Measurements from ENCODE around the gene ZBTB40.

The ZBTB40 gene

DNA sequence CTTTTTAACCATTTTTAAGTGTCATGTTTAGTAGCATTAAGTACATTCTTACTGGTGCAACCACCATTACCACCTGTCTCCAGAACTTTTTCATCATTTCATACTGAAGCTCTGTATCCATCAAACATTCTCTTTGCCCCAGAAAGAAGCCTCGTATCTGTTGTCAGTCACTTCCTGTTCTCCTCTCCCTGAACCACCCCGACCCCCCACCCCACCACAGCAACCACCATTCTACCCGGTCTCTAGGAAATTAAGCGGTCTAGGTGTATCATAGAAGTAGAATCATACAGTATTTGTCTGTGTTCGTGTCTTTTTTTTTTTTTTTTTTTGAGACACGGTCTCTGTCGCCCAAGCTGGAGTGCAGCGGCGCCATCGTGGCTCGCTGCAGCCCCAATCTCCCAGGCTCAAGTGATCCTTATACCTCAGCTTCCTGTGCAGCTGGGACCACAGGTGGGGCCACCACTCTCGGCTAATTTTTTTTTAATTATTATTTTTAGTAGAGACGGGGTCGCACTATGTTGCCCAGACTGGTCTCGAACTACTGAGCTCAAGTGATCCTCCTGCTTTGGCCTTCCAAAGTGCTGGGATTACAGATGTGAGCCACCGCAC lies 88.0 kb downstream of the ZBTB40 start (continued):
- TF ChIP-seq HIC1 (tag by site-specific recombination; IDR thresholded peaks at IDR 0.05) = no peak
- TF ChIP-seq ZNF37A (tag by site-specific recombination; IDR thresholded peaks at IDR 0.05) = no peak
- no peak for TF ChIP-seq ZNF658 (tag by site-specific recombination; IDR thresholded peaks at IDR 0.05)
- TF ChIP-seq FEZF1 (tag by site-specific recombination; IDR thresholded peaks at IDR 0.05) = no peak
- TF ChIP-seq ZNF670 (tag by site-specific recombination; IDR thresholded peaks at IDR 0.05; ENCODE audit: low read depth) = no peak
- no peak for TF ChIP-seq ZNF266 (tag by site-specific recombination; IDR thresholded peaks at IDR 0.05; ENCODE audit: low read depth)
- TF ChIP-seq SETDB1 (IDR thresholded peaks at IDR 0.05; ENCODE audit: insufficient read length, low read length) = no peak

DNA sequence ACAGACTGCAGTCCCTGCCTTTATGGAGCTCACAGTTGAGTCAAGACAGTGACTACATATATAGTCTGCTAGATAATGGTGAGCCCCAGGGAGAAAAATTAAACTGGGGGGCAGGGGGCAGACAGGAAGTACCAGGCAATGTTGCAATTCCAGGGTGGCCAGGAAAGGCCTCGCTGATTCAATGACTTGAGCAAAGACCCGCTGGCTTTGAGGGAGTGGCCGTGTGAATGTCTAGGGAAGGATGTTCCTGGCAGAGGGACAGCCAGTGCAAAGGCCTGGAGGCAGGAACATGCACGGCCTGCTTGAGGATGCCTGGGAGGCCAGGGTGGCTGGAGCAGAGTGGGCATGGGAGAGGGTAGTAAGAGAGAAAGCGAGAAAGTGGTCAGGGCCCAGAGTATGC lies 88.7 kb downstream of the ZBTB40 start:
- H3K4me1 ChIP-seq (ENCODE audit: control insufficient read depth, insufficient read depth, low read length) = no peaks in the 10 kb centered on the region
- ChIA-PET CTCF (no interaction called here), POLR2A (no interaction called here)
- TF ChIP-seq ZNF623 (tag by site-specific recombination; IDR thresholded peaks at IDR 0.05) (peak; percentile 34), GLI2 (tag by site-specific recombination; IDR thresholded peaks at IDR 0.05; ENCODE audit: borderline replicate concordance, low read depth) (no peak)
- H3K9me3 ChIP-seq (ENCODE audit: control insufficient read depth, insufficient read depth, low read depth, low read length) = no peaks in the 10 kb centered on the region
- no peaks in the 10 kb centered on the region for H3K36me3 ChIP-seq (ENCODE audit: control insufficient read depth in 2 of 2, insufficient read depth in 1 of 2, low read length in 2 of 2)
- no peak overlapping the region for H3K4me3 ChIP-seq (ENCODE audit: low read depth, low read length)
- H3K27ac ChIP-seq (ENCODE audit: extremely low read depth, low read depth, low read length) = no peak overlapping the region

- POLR2A ChIA-PET = no interaction called here
- H3K4me1 ChIP-seq (ENCODE audit: control insufficient read depth, insufficient read depth, low read length) = no peaks in the 10 kb centered on the region
- CTCF ChIA-PET = interaction anchor here (0.5 kb wide), 1 partner anchor 1311 kb away, joined by 3 read pairs; no protein-coding TSS in a partner anchor
- H3K36me3 ChIP-seq (ENCODE audit: control insufficient read depth in 2 of 2, insufficient read depth in 1 of 2, low read length in 2 of 2) = no peaks in the 10 kb centered on the region
- TF ChIP-seq EGR2 (tag by site-specific recombination; IDR thresholded peaks at IDR 0.05; ENCODE audit: low read depth) = no peak
- no peak for TF ChIP-seq ZNF639 (tag by site-specific recombination; IDR thresholded peaks at IDR 0.05)
- TF ChIP-seq ZNF600 (tag by site-specific recombination; IDR thresholded peaks at IDR 0.05) = no peak
- no peak for TF ChIP-seq GLIS2 (tag by site-specific recombination; IDR thresholded peaks at IDR 0.05)
- TF ChIP-seq, protein P1, sequence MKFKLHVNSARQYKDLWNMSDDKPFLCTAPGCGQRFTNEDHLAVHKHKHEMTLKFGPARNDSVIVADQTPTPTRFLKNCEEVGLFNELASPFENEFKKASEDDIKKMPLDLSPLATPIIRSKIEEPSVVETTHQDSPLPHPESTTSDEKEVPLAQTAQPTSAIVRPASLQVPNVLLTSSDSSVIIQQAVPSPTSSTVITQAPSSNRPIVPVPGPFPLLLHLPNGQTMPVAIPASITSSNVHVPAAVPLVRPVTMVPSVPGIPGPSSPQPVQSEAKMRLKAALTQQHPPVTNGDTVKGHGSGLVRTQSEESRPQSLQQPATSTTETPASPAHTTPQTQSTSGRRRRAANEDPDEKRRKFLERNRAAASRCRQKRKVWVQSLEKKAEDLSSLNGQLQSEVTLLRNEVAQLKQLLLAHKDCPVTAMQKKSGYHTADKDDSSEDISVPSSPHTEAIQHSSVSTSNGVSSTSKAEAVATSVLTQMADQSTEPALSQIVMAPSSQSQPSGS (tag by site-specific recombination; IDR thresholded peaks at IDR 0.05; ENCODE audit: low read depth) = no peak
- TF ChIP-seq ZNF184 (tag by site-specific recombination; IDR thresholded peaks at IDR 0.05) = no peak
- no peak for TF ChIP-seq ZNF175 (tag by site-specific recombination; IDR thresholded peaks at IDR 0.05)
- no peak for TF ChIP-seq HIC1 (tag by site-specific recombination; IDR thresholded peaks at IDR 0.05)
- no peak for TF ChIP-seq ZSCAN30 (tag by site-specific recombination; IDR thresholded peaks at IDR 0.05)
- TF ChIP-seq ZNF174 (tag by site-specific recombination; IDR thresholded peaks at IDR 0.05) = no peak
- no peak for TF ChIP-seq ZNF558 (tag by site-specific recombination; IDR thresholded peaks at IDR 0.05)
- no peaks in the 10 kb centered on the region for H3K9me3 ChIP-seq (ENCODE audit: control insufficient read depth, insufficient read depth, low read depth, low read length)
- no peak overlapping the region for H3K4me3 ChIP-seq (ENCODE audit: low read depth, low read length)
- H3K27ac ChIP-seq (ENCODE audit: extremely low read depth, low read depth, low read length) = no peak overlapping the region
These were observed 91.2 kb downstream of the ZBTB40 start for GRCh38 chr1:22542886-22543285.
